Activated T-cell treated with anti-CD3 and anti-CD28 coated beads, Interleukin-2, amount 50 U/mL, for 72 hours (primary cell): ENCODE results near the gene KCNF1. TPM values are rescaled to one million over a fixed set of nuclear protein-coding genes. Genes with fewer than 3 reads are reported as not detected.

Experiments used
- ATAC-seq, 2 donors: fragments of 150-1000 bp; cut with Tn5 transposase; replicated peaks in 1 of 2; 2 replicates each; pipeline ENCODE4 v1.10.0; 2021; ENCODE audit warnings: moderate library complexity in 2 of 2, mild to moderate bottlenecking in 1 of 2
- DNase-seq, 2 donors: peaks; one replicate each; pipeline ENCODE4 v3.0.0; 2021 to 2022; ENCODE audit warnings: mixed read lengths in 1 of 2
- H3K27ac Mint-ChIP-seq: one replicate; pipeline ENCODE4 v1.8.0; 2022; ENCODE audit warnings: mild to moderate bottlenecking, moderate library complexity, mixed read lengths
- H3K27me3 Mint-ChIP-seq: one replicate; pipeline ENCODE4 v1.8.0; 2022; ENCODE audit warnings: low read depth, mixed read lengths
- H3K36me3 Mint-ChIP-seq, 2 donors: one replicate each; pipeline ENCODE4 v1.8.0; 2022; ENCODE audit warnings: mixed read lengths in 2 of 2, mild to moderate bottlenecking in 1 of 2; ENCODE audit not compliant: insufficient read depth in 2 of 2
- H3K4me1 Mint-ChIP-seq: one replicate; pipeline ENCODE4 v1.8.0; 2022; ENCODE audit warnings: low read depth, mixed read lengths
- H3K4me3 Mint-ChIP-seq, 2 donors: one replicate each; pipeline ENCODE4 v1.8.0; 2022; ENCODE audit warnings: mild to moderate bottlenecking in 2 of 2, mixed read lengths in 2 of 2, moderate library complexity in 2 of 2
- H3K9me3 Mint-ChIP-seq, 2 donors: one replicate each; pipeline ENCODE4 v1.8.0; 2022; ENCODE audit warnings: mixed read lengths in 2 of 2
- total RNA-seq, 2 donors: library from RNA; stranded (reverse); gene quantifications; one replicate each; pipeline ENCODE4 v1.2.3, GENCODE V29; 2022

The KCNF1 gene
- total RNA-seq, 2 donors from 2014 or later = not detected

GRCh38 chr2:10875126-10875525, 36.6 kb upstream of the KCNF1 start:
- no peak for ATAC-seq
- Mint-ChIP-seq H3K4me3 (no peak overlapping the region), H3K27me3 (peaks cover 16% of the 10 kb centered on the region), H3K4me1 (peaks cover 5% of the 10 kb centered on the region), H3K27ac (no peak overlapping the region), H3K9me3 (peaks cover 0 to 4% of the 10 kb centered on the region in 2 donors), H3K36me3 (peaks cover 1 to 3% of the 10 kb centered on the region in 2 donors)
- DNase-seq = no peak

- Mint-ChIP-seq H3K4me3 (no peak overlapping the region), H3K4me1 (peaks cover 5% of the 10 kb centered on the region), H3K36me3 (peaks cover 1 to 3% of the 10 kb centered on the region in 2 donors), H3K27ac (no peak overlapping the region), H3K27me3 (peaks cover 16% of the 10 kb centered on the region), H3K9me3 (peaks cover 0 to 4% of the 10 kb centered on the region in 2 donors)
- ATAC-seq (no peak), DNase-seq (no peak)
These were observed 35.3 kb upstream of the KCNF1 start for GRCh38 chr2:10876394-10876793.

- H3K27ac Mint-ChIP-seq = no peak overlapping the region
- no peak for ATAC-seq
- peaks cover 5% of the 10 kb centered on the region for H3K4me1 Mint-ChIP-seq
- H3K4me3 Mint-ChIP-seq = no peak overlapping the region
- H3K27me3 Mint-ChIP-seq = peaks cover 16% of the 10 kb centered on the region
- peaks cover 0 to 4% of the 10 kb centered on the region in 2 donors for H3K9me3 Mint-ChIP-seq
- peaks cover 1 to 3% of the 10 kb centered on the region in 2 donors for H3K36me3 Mint-ChIP-seq
- no peak for DNase-seq
These were observed 34.8 kb upstream of the KCNF1 start for GRCh38 chr2:10876963-10877362.

- no peak overlapping the region for H3K4me3 Mint-ChIP-seq
- H3K4me1 Mint-ChIP-seq = peaks cover 5% of the 10 kb centered on the region
- H3K9me3 Mint-ChIP-seq = no peaks in the 10 kb centered on the region
- H3K27ac Mint-ChIP-seq = no peak overlapping the region
- ATAC-seq = no peak
- no peaks in the 10 kb centered on the region for H3K36me3 Mint-ChIP-seq
- peaks cover 16% of the 10 kb centered on the region for H3K27me3 Mint-ChIP-seq
- DNase-seq = no peak
These were observed 34.1 kb upstream of the KCNF1 start for GRCh38 chr2:10877651-10878111.

- Mint-ChIP-seq H3K36me3 (no peaks in the 10 kb centered on the region), H3K4me1 (peaks cover 5% of the 10 kb centered on the region), H3K27me3 (peaks cover 16% of the 10 kb centered on the region), H3K4me3 (no peak overlapping the region), H3K9me3 (no peaks in the 10 kb centered on the region), H3K27ac (no peak overlapping the region)
- ATAC-seq (no peak), DNase-seq (no peak)
These were observed 33.3 kb upstream of the KCNF1 start for GRCh38 chr2:10878268-10878915.

- Mint-ChIP-seq H3K36me3 (no peaks in the 10 kb centered on the region), H3K27me3 (peaks cover 16% of the 10 kb centered on the region), H3K27ac (no peak overlapping the region), H3K4me3 (no peak overlapping the region), H3K4me1 (peaks cover 1% of the 10 kb centered on the region), H3K9me3 (no peaks in the 10 kb centered on the region)
- ATAC-seq (no peak), DNase-seq (no peak)
These were observed 32.6 kb upstream of the KCNF1 start for GRCh38 chr2:10879159-10879558.

- peaks cover 13% of the 10 kb centered on the region for H3K27me3 Mint-ChIP-seq
- no peak overlapping the region for H3K4me3 Mint-ChIP-seq
- H3K27ac Mint-ChIP-seq = no peak overlapping the region
- no peak for DNase-seq
- no peaks in the 10 kb centered on the region for H3K36me3 Mint-ChIP-seq
- no peak for ATAC-seq
- H3K4me1 Mint-ChIP-seq = no peaks in the 10 kb centered on the region
- H3K9me3 Mint-ChIP-seq = no peaks in the 10 kb centered on the region
These were observed 31.8 kb upstream of the KCNF1 start for GRCh38 chr2:10879624-10880585.

GRCh38 chr2:10880586-10881321, 31.0 kb upstream of the KCNF1 start:
- Mint-ChIP-seq H3K27ac (no peak overlapping the region), H3K9me3 (no peaks in the 10 kb centered on the region), H3K4me1 (no peaks in the 10 kb centered on the region), H3K36me3 (no peaks in the 10 kb centered on the region), H3K27me3 (peaks cover 9% of the 10 kb centered on the region), H3K4me3 (no peak overlapping the region)
- ATAC-seq = no peak
- DNase-seq = no peak

GRCh38 chr2:10882568-10882967, 29.2 kb upstream of the KCNF1 start:
- Mint-ChIP-seq H3K27ac (no peak overlapping the region), H3K27me3 (peaks cover 8% of the 10 kb centered on the region)
- DNase-seq = no peak

GRCh38 chr2:10883066-10883465, 28.7 kb upstream of the KCNF1 start:
- Mint-ChIP-seq H3K4me3 (no peak overlapping the region), H3K4me1 (no peaks in the 10 kb centered on the region), H3K27me3 (peaks cover 3% of the 10 kb centered on the region), H3K27ac (no peak overlapping the region), H3K36me3 (no peaks in the 10 kb centered on the region), H3K9me3 (no peaks in the 10 kb centered on the region)
- no peak for ATAC-seq
- DNase-seq = no peak

More at GRCh38 chr2:10882568-10882967, 29.2 kb upstream of the KCNF1 start:
- no peaks in the 10 kb centered on the region for H3K9me3 Mint-ChIP-seq
- H3K4me3 Mint-ChIP-seq = no peak overlapping the region
- H3K4me1 Mint-ChIP-seq = no peaks in the 10 kb centered on the region
- ATAC-seq = no peak
- no peaks in the 10 kb centered on the region for H3K36me3 Mint-ChIP-seq

- H3K4me3 Mint-ChIP-seq = no peak overlapping the region
- no peak for DNase-seq
- ATAC-seq = no peak
- no peaks in the 10 kb centered on the region for H3K36me3 Mint-ChIP-seq
- no peak overlapping the region for H3K27ac Mint-ChIP-seq
- peaks cover 2% of the 10 kb centered on the region for H3K27me3 Mint-ChIP-seq
- H3K4me1 Mint-ChIP-seq = no peaks in the 10 kb centered on the region
- H3K9me3 Mint-ChIP-seq = no peaks in the 10 kb centered on the region
These were observed 27.8 kb upstream of the KCNF1 start for GRCh38 chr2:10883801-10884478.

GRCh38 chr2:10884574-10884975, 27.2 kb upstream of the KCNF1 start:
- no peak overlapping the region for H3K4me3 Mint-ChIP-seq
- H3K9me3 Mint-ChIP-seq = no peaks in the 10 kb centered on the region
- H3K27me3 Mint-ChIP-seq = peaks cover 7% of the 10 kb centered on the region
- DNase-seq (no peak), ATAC-seq (no peak)
- H3K4me1 Mint-ChIP-seq = no peaks in the 10 kb centered on the region
- H3K27ac Mint-ChIP-seq = no peak overlapping the region
- H3K36me3 Mint-ChIP-seq = no peaks in the 10 kb centered on the region
